Osteoblast (primary cell): ENCODE measurements around the gene SPOP. TPM values are rescaled to one million over a fixed set of nuclear protein-coding genes. Genes with fewer than 3 reads are reported as not detected.

Experiments used
- DNase-seq: peaks from one replicate; pipeline ENCODE4 v3.0.0; 2011; ENCODE audit warnings: low spot score, mixed read lengths; ENCODE audit not compliant: insufficient read length; ENCODE audit errors: missing footprints
- H2AFZ ChIP-seq: 2 replicates; pipeline ENCODE4 v1.6.0; 2011; ENCODE audit warnings: mild to moderate bottlenecking, low read length
- H3K27ac ChIP-seq: 2 replicates; pipeline ENCODE4 v1.5.1; 2011; ENCODE audit warnings: mild to moderate bottlenecking, low read depth, low read length, moderate library complexity
- H3K27me3 ChIP-seq: 2 replicates; pipeline ENCODE4 v1.6.0; 2012; ENCODE audit warnings: mild to moderate bottlenecking, control low read depth, inconsistent platforms, low read length, moderate library complexity; ENCODE audit not compliant: insufficient read depth
- H3K36me3 ChIP-seq: 2 replicates; pipeline ENCODE4 v1.5.1; 2011; ENCODE audit warnings: mild to moderate bottlenecking, low read length, control low read depth, moderate library complexity; ENCODE audit not compliant: insufficient read depth
- H3K4me1 ChIP-seq: 2 replicates; pipeline ENCODE4 v1.5.1; 2011; ENCODE audit warnings: mild to moderate bottlenecking, low read length, control low read depth, moderate library complexity; ENCODE audit not compliant: insufficient read depth
- H3K4me2 ChIP-seq: 2 replicates; pipeline ENCODE4 v1.6.0; 2011; ENCODE audit warnings: mild to moderate bottlenecking, low read length; ENCODE audit not compliant: insufficient read depth
- H3K4me3 ChIP-seq: fragments of 200-600 bp; sonication (generic); 3 replicates; pipeline ENCODE4 v1.5.1; 2012; ENCODE audit warnings: mild to moderate bottlenecking, low read length, inconsistent platforms; ENCODE audit not compliant: insufficient read depth
- H3K79me2 ChIP-seq: 2 replicates; pipeline ENCODE4 v1.6.0; 2012; ENCODE audit warnings: mild to moderate bottlenecking, low read length, control low read depth, inconsistent platforms; ENCODE audit not compliant: insufficient read depth
- H3K9me3 ChIP-seq: 2 replicates; pipeline ENCODE4 v1.5.1; 2011; ENCODE audit warnings: low read depth, low read length, control low read depth
- H4K20me1 ChIP-seq: 2 replicates; pipeline ENCODE4 v1.6.0; 2012; ENCODE audit warnings: mild to moderate bottlenecking, low read length, control low read depth; ENCODE audit not compliant: insufficient read depth
- total RNA-seq: library from RNA; depleted of rRNA; stranded (reverse); fragments of >200 nt; gene quantifications from 2 replicates; pipeline ENCODE4 v1.2.3, GENCODE V29; 2012
- TF ChIP-seq, protein P1 (sequence below): IDR thresholded peaks from 2 replicates; pipeline ENCODE4 v1.5.1; 2011; ENCODE audit warnings: mild to moderate bottlenecking, low read depth, low read length, moderate library complexity; ENCODE audit errors: extremely low read depth

The SPOP gene
- total RNA-seq, 1 donor = 55.7 TPM

DNA sequence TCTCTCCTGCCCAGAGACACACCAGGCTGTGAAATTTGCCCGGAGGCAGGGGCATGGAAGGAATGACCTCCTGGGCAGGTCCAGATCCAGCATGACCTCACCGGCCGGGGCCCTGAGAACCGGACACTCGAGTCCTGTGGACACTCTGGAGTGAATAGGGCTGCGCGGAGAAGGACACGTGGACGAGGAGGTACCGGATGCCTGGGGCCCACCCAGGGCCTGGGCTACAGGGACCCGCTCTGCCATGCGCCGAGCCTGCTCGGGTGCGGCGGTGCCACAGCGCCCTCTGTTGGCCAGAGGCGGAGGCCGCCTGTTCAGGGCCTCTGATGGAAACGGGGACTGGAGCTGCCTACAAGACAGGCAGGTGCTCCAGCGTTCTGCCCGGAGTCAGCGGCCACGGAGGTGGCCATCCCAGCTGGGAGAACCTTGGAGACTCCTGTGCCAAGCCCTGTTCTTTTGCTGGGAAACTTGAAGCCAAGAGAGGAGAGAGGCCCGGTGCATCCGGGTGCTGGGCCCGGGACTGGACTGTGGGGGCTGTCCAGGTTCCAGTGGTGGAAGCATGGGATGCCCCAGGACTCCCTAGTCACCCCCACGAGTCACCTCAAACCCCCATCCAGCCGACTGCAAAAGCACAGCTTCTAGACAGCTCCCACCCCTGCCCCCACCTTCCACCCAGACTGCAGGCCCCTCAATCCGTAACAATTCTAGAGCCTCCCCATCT is 121.5 kb downstream of the SPOP start:
- Histone ChIP-seq H3K36me3 (no peaks in the 10 kb centered on the region), H3K4me2 (peak overlapping the region; percentile 65), H3K4me1 (peaks cover 4% of the 10 kb centered on the region), H2AFZ (peak overlapping the region; percentile 87), H3K27ac (no peak overlapping the region), H3K9me3 (no peaks in the 10 kb centered on the region), H4K20me1 (peaks cover 4% of the 10 kb centered on the region), H3K4me3 (peak overlapping the region; percentile 55), H3K27me3 (no peaks in the 10 kb centered on the region), H3K79me2 (no peaks in the 10 kb centered on the region)
- peak; percentile 98 for DNase-seq
- TF ChIP-seq, protein P1, sequence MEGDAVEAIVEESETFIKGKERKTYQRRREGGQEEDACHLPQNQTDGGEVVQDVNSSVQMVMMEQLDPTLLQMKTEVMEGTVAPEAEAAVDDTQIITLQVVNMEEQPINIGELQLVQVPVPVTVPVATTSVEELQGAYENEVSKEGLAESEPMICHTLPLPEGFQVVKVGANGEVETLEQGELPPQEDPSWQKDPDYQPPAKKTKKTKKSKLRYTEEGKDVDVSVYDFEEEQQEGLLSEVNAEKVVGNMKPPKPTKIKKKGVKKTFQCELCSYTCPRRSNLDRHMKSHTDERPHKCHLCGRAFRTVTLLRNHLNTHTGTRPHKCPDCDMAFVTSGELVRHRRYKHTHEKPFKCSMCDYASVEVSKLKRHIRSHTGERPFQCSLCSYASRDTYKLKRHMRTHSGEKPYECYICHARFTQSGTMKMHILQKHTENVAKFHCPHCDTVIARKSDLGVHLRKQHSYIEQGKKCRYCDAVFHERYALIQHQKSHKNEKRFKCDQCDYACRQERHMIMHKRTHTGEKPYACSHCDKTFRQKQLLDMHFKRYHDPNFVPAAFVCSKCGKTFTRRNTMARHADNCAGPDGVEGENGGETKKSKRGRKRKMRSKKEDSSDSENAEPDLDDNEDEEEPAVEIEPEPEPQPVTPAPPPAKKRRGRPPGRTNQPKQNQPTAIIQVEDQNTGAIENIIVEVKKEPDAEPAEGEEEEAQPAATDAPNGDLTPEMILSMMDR = peak; percentile 90

GRCh38 chr17:49555495-49556222 is 122.2 kb downstream of the SPOP start:
- no peaks in the 10 kb centered on the region for H3K27me3 ChIP-seq
- TF ChIP-seq, protein P1 = no peak

DNA sequence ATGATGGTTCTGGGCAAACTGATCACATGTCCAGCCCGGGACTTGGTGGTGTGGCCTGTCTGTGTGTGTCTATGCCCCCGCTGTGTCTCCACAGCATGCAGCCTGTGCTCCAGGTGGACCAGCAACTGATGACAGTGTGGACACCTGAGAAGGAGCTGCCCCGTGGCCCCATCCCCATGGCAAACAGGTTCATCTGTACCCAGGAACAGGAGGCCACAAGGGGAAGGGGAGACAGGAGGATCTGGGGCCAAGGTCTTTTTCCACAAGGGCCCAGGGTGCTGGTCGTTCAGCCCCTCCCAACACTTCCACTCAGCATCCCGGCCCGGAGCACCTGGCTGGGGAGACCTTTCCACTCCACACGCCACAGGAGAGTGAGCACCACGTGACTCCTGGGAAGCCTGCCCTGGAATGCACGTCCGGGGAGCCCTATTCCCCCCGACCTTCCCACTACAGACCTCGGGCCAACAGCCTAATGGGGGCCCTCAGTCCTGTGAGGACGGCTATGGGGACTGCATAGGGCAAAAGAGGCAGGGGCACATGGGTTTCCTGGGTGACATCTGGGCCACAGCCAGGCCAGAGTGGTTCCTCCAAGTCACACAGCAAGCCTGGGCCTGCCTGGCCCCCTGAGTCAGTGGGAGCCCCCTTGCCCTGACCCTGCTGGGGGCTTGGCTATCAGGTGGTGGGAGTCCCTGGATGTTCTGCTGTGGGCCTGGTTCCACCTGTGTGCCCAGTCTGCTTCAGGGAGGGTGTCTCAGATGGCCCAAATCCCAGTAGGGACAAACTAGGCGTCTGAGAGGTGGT is 123.0 kb downstream of the SPOP start:
- Histone ChIP-seq H3K79me2 (no peaks in the 10 kb centered on the region), H3K9me3 (no peaks in the 10 kb centered on the region), H3K36me3 (no peaks in the 10 kb centered on the region), H3K27ac (no peak overlapping the region), H3K4me1 (peaks cover 4% of the 10 kb centered on the region), H3K27me3 (no peaks in the 10 kb centered on the region), H3K4me3 (no peak overlapping the region), H4K20me1 (peaks cover 4% of the 10 kb centered on the region), H2AFZ (no peak overlapping the region), H3K4me2 (no peak overlapping the region)
- DNase-seq = peak; percentile 72
- TF ChIP-seq, protein P1 = no peak

More at GRCh38 chr17:49555495-49556222, 122.2 kb downstream of the SPOP start:
- Histone ChIP-seq H3K36me3 (no peaks in the 10 kb centered on the region), H3K4me3 (peak overlapping the region; percentile 55), H3K27ac (no peak overlapping the region), H2AFZ (peak overlapping the region; percentile 87), H3K4me1 (peaks cover 4% of the 10 kb centered on the region), H3K79me2 (no peaks in the 10 kb centered on the region), H3K9me3 (no peaks in the 10 kb centered on the region), H4K20me1 (peaks cover 4% of the 10 kb centered on the region), H3K4me2 (peak overlapping the region; percentile 65)
- DNase-seq = no peak
